Cardiac septum (tissue), 1 donor: ENCODE measurements around the gene MYMK. TPM values are rescaled to one million over a fixed set of nuclear protein-coding genes. Genes with fewer than 3 reads are reported as not detected.

Experiments
- DNase-seq: peaks from one replicate; pipeline ENCODE4 v3.0.0-alpha.2; 2020; ENCODE audit warnings: low spot score
- intact Hi-C: fragments of 100-400 bp; cut with DNase I; formaldehyde crosslinking; loops from one replicate; pipeline ENCODE4 v1.14.0; 2022
- total RNA-seq: library from RNA; stranded (reverse); fragmentation: NEBNext Ultra II Directional; extraction: Animal tissue kit (Norgen Biotek cat#: 25700); gene quantifications from one replicate; pipeline ENCODE4 v1.2.1, GENCODE V29; 2021
- donor health status: DM: no; HTN: no; CAD: no.

The MYMK gene
- total RNA-seq, 1 donor from 2014 or later, result not detected

DNA sequence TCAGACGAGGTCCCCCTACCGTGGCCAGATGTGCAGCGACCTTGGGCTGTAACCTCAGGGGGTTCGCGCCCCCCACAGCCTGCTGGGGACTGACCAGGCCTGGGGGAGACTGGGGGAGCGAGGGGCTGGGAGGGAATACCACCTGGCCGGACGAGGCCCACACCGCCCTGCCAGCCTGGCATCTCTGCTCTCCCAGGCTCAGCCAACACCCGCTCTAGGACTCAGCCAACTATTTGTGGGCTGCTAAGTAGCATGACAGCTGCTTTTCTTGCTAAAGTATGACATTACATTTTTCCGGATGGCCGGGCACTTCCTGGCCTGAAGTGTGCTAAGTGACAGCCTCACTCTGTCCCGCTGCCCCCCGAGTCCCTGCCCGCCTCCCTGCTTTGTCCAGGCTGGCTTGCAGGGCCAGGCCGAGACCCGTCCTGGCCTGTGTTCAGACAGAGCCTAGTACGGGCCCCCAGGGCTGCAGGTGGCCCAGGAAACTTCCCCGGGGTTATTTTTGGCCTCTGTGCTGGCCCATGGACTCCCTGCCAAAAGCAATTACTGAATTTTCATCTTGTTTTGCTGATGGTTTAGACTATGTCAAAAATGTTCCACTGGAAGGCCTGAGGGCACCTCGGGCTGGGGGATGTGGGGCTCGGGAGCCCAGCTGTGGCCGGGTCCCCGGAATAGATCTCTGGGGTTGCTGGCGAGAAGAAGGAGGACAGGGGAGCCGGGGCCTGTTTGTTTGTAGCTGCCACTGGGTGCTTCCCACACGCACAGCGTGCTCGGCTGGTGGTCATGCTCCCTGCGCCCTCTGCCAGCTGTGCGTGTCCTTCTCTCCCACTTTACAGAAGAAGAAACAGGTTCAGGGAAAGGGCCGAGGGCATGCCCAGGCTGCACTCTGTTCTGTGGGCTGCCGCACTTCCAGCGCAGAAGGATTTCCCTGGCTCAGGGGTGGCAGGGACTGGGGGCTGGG is 32.4 kb downstream of the MYMK start:
- DNase-seq, result no peak
- intact Hi-C loops, result no loop called here

DNA sequence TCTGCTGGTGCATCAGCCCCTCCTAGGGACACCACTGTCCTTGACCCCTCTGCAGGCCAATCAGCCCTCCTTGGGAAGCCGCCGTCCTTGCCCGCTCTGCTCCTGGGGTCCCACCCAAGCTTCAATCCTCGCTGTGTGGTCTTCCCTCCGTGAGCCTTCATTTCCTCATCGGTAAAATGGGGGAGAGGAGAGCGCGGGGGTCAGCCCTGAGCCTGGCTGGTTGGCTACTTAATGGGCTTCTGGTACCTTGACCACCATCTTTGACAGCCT is 33.2 kb downstream of the MYMK start:
- intact Hi-C loops, result no loop called here
- DNase-seq, result no peak

DNA sequence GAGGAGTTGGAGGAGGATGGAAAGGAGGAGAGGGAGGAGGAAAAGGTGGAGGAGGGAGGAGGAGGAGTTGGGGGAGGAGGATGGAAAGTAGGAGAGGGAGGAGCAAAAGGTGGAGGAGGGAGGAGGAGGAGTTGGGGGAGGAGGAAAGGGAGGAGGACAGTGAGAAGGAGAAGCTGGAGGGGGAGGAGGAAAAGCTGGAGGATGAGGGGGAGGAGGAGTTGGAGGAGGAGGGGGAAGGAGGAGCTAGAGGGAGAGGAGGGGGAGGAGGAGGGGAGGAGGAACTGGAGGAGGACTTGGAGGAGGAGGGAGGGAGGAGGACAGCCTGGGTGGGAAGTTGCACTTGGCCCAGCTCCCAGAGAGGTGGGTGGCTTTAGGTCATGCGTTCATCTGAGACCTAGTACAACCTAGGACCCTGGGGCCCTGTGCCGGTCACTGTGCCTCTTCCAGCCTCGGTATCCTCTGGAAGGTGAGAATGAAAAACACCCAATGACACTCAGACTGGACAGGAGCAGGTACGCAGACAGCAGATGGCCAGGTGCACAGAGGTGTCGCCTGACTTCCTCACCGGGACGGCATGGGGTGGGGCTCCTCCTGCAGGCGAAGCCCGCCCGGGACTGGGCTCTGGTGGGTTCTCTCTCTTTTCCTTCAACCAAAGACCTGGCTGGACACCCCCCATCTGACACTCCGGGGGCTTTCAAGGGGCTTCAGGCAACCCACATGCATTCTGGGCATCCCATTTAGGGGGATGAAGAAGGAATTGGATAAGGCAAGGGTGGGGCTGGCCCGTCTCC is 33.7 kb downstream of the MYMK start:
- no peak for DNase-seq
- intact Hi-C loops, result no loop called here

- intact Hi-C loops, result no loop called here
- no peak for DNase-seq
These were observed 34.5 kb downstream of the MYMK start for GRCh38 chr9:133490201-133490681.

DNA sequence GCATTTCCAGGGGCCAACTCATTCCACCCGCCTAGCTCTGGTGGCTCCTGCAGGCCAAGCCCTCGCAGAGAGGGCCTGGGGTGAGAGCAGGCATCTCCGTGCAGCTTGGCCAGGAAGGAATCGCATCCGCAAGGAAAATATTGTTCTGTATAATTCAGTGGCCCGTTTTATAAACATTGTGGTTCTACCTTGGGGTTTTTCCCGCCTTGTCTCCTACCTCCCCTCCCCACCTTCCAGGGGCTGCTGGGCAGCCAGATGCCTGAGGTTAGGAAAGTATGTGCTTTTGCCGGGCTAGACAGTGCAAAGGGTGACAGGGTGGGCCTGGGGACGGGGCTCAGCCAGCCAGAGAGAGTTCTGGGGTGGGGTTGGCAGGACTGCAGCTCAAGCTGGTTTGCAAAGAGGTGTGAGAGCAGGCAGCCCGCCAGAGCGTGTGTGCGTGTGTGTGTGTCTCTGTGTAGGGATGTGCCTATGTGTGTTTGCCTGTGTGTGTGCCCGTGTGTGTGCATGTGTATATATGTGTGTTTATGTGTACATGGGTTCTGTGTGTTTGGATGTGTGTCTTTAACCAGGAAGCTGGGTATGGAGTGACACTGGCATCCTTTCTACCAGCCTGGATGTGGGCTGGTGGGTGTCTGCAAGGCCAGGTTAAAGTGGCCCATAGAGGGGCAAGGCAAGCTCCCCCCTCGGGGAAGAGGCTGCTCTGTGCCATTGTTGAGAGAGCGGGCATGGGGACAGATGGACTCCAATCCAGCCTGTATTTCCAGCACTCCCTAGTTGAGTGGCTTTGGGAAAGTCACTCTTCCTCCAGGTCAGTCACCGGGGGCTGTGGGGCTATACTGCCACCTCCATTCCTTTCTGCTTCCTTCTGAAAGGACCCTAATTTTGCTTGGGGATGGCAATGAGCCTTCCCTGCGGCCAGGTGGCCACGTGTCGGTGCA is 35.2 kb downstream of the MYMK start:
- intact Hi-C loops, result loop anchor here (5.0 kb wide), 1 partner anchor 302 kb away; no protein-coding TSS in a partner anchor
- no peak for DNase-seq

GRCh38 chr9:133488686-133489252 is 36.0 kb downstream of the MYMK start:
- intact Hi-C loops, result loop anchor here (5.0 kb wide), 1 partner anchor 301 kb away; no protein-coding TSS in a partner anchor
- no peak for DNase-seq

DNA sequence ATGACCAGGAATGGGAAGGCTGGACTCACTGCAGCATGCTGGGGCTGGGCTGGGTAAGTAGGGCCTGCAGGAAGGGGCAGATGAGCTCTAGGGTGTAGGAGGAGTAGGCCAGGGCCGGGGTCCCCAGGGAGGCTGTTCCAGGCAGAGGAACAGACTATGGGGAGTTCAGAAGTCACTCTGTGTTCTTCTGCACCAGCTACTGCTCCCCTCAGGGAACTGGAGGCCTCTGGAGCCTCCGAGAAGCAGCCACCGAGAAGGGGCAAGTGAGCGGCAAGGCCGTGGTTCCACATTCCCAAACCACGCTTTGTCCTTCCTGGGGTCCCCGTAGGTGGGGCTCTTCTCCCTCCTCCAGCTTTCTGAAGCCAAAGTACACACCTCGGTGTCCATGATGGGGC is 37.4 kb downstream of the MYMK start:
- intact Hi-C loops, result loop anchor here (5.0 kb wide), 1 partner anchor 300 kb away; no protein-coding TSS in a partner anchor
- DNase-seq, result no peak

- intact Hi-C loops, result loop anchor here (1.0 to 5.0 kb wide), 2 partner anchors 79 to 298 kb away; no protein-coding TSS in a partner anchor
- no peak for DNase-seq
These were observed 39.1 kb downstream of the MYMK start for GRCh38 chr9:133485531-133486260.

GRCh38 chr9:133484671-133485437 is 39.9 kb downstream of the MYMK start:
- intact Hi-C loops, result loop anchor here (5.0 kb wide), 1 partner anchor 298 kb away; no protein-coding TSS in a partner anchor
- no peak for DNase-seq

GRCh38 chr9:133483611-133484010 is 41.1 kb downstream of the MYMK start:
- no peak for DNase-seq
- intact Hi-C loops, result no loop called here

GRCh38 chr9:133478851-133479711 is 45.7 kb downstream of the MYMK start, which contains the start of gene SLC2A6:
TSS of gene SLC2A6 (minus strand) at chr9:133479099. CDS start at chr9:133479059, 40 bp downstream.
- peak; percentile 90 for DNase-seq
- intact Hi-C loops, result loop anchor here (5.0 to 10.0 kb wide), 2 partner anchors 57 to 444 kb away; partner anchors contain the start of genes ADAMTS13 and GTF3C5

DNA sequence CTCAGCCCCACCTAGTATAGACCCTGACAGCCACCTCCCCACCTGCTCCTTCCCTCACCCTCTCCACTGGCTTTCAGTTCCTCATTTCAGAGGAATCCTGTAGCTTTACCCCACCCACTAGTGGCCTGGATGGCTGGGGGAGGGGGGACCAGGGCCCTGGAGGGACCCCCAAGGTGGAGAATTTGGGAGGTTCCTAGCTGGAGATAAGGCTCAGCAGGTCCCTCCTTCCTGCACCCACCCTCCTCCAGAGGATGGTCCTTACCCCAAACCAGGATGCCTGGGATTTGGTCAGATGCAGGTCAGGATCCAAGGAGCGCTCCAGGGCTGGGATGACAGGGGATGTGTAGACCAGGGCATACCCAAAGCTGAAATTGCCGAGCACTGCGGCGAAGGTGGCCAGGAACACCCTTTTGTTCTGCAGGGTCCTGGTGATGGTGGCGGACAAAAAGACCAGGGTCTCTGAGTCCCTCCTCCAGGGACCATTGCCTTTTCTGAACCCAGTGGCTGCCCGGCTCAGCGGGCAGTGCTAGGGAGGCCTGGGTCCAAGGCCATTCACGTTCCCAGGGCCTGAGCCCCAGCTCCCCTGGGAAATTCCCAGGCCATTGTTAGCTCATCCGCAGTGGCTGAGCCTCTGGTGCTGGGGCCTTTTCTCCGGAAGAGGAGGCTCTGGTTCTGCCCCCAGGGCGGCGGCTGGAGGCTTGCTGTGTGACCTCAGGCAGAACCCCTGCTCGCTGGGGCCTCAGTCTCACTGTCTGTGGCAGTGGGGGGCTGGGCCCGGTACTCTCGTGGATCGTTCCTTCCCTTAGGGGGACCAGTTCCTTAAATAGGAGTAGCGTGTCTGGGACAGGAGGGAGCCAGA is 46.5 kb downstream of the MYMK start:
- intact Hi-C loops, result loop anchor here (5.0 to 10.0 kb wide), 2 partner anchors 56 to 443 kb away; partner anchors contain the start of genes ADAMTS13 and GTF3C5
- DNase-seq, result no peak

DNA sequence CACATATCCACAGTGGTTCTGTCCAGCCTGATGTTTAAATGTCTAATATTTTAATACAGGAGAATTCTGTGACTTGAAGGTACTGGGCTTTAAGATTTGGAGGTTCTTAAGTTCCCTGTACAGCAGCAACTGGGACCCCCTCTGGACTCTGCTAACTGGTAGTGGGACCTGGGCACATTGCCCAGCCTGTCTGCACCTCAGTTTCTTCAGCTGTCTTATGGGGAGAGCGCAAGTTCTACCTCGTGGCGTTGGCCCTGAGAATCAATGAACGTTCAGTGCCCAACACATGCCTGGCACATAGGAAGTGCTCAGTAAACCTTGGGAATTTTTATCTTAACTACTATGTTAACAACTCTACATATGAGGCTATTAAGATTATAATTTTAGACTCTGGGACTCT is 47.3 kb downstream of the MYMK start:
- no peak for DNase-seq
- intact Hi-C loops, result loop anchor here (5.0 to 10.0 kb wide), 2 partner anchors 55 to 443 kb away; partner anchors contain the start of genes ADAMTS13 and GTF3C5

DNA sequence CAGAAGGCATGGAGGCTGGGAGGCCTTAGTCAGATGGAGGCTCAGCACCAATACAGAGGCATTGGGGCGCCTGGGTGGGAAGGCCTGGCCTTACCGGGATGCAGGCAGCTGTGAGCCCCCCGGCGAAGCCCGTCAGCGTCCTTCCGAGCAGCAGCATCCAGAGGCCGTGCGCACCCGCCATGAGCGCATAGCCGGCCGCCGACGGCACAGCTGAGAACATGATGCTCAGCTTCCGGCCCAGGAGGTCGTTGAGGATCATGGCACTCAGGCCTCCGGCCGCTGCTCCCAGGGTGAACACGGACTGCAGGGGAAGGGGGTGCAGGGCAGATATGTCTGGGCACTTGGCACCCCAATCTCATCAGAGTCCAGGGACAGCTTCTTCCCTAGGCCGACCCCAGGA is 47.8 kb downstream of the MYMK start:
- intact Hi-C loops, result loop anchor here (5.0 to 10.0 kb wide), 2 partner anchors 55 to 442 kb away; partner anchors contain the start of genes ADAMTS13 and GTF3C5
- no peak for DNase-seq
